Measurements from ENCODE around the gene DEAF1.

The DEAF1 gene

DNA sequence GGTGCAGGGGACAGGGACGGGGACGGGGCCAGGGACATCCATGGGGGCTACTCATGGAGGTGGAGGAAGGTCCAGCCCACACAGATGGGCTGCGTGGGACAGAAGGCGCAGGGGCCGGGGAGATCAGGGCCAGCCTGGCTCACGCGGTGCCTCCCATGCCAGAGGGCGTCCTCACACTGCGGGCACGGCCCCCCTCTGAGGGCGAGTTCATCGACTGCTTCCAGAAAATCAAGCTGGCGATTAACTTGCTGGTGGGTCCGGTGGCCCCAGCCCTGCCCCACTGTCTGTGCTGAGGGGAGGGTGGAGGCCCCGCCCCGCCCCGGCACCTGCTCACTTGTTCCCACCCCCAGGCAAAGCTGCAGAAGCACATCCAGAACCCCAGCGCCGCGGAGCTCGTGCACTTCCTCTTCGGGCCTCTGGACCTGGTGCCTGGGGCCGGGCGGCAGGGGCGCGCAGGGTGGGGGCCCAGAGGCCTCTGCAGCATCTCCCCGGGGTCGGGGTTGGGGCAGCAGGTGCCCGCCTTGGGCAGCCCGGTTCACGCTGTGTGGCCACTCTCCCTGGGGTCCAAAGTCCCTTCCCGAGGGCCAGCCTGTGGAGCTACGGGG is 26.8 kb upstream of the DEAF1 start:
- WGBS, 2 experiments, result 91% methylated on average over 33 of the region's 33 CpGs
- Histone ChIP-seq H3K4me1 (ENCODE audit: control insufficient read depth, insufficient read depth, low read length) (peaks cover 12% of the 10 kb centered on the region), H3K27ac (ENCODE audit: insufficient read depth, low read depth, low read length, poor library complexity, severe bottlenecking) (no peak overlapping the region), H3K4me3 (ENCODE audit: insufficient read depth, low read depth, low read length) (no peak overlapping the region), H3K9me3 (ENCODE audit: control insufficient read depth, low read length) (no peaks in the 10 kb centered on the region), H3K27me3 (ENCODE audit: control insufficient read depth, insufficient read depth, low read length, poor library complexity, severe bottlenecking) (peaks cover 41% of the 10 kb centered on the region), H3K36me3 (ENCODE audit: control insufficient read depth, insufficient read depth, low read length) (no peaks in the 10 kb centered on the region)

- Histone ChIP-seq H3K36me3 (ENCODE audit: control insufficient read depth, insufficient read depth, low read length) (no peaks in the 10 kb centered on the region), H3K27ac (ENCODE audit: insufficient read depth, low read depth, low read length, poor library complexity, severe bottlenecking) (no peak overlapping the region), H3K27me3 (ENCODE audit: control insufficient read depth, insufficient read depth, low read length, poor library complexity, severe bottlenecking) (peaks cover 35% of the 10 kb centered on the region), H3K4me3 (ENCODE audit: insufficient read depth, low read depth, low read length) (no peak overlapping the region), H3K4me1 (ENCODE audit: control insufficient read depth, insufficient read depth, low read length) (peaks cover 7% of the 10 kb centered on the region), H3K9me3 (ENCODE audit: control insufficient read depth, low read length) (no peaks in the 10 kb centered on the region)
- WGBS, 2 experiments, result 86 to 87% methylated on average over 28 of the region's 28 CpGs
These were observed 26.3 kb upstream of the DEAF1 start for GRCh38 chr11:721247-721740.

GRCh38 chr11:720642-721246 is 25.7 kb upstream of the DEAF1 start:
- Histone ChIP-seq H3K4me3 (ENCODE audit: insufficient read depth, low read depth, low read length) (no peak overlapping the region), H3K27me3 (ENCODE audit: control insufficient read depth, insufficient read depth, low read length, poor library complexity, severe bottlenecking) (peaks cover 30% of the 10 kb centered on the region), H3K4me1 (ENCODE audit: control insufficient read depth, insufficient read depth, low read length) (peaks cover 2% of the 10 kb centered on the region), H3K36me3 (ENCODE audit: control insufficient read depth, insufficient read depth, low read length) (no peaks in the 10 kb centered on the region), H3K9me3 (ENCODE audit: control insufficient read depth, low read length) (no peaks in the 10 kb centered on the region), H3K27ac (ENCODE audit: insufficient read depth, low read depth, low read length, poor library complexity, severe bottlenecking) (no peak overlapping the region)
- 38 to 39% methylated on average over 53 of the region's 53 CpGs for WGBS, 2 experiments

- H3K4me3 ChIP-seq (ENCODE audit: insufficient read depth, low read depth, low read length), result no peak overlapping the region
- H3K4me1 ChIP-seq (ENCODE audit: control insufficient read depth, insufficient read depth, low read length), result no peaks in the 10 kb centered on the region
- peaks cover 24% of the 10 kb centered on the region for H3K27me3 ChIP-seq (ENCODE audit: control insufficient read depth, insufficient read depth, low read length, poor library complexity, severe bottlenecking)
- no peaks in the 10 kb centered on the region for H3K9me3 ChIP-seq (ENCODE audit: control insufficient read depth, low read length)
- H3K27ac ChIP-seq (ENCODE audit: insufficient read depth, low read depth, low read length, poor library complexity, severe bottlenecking), result no peak overlapping the region
- no peaks in the 10 kb centered on the region for H3K36me3 ChIP-seq (ENCODE audit: control insufficient read depth, insufficient read depth, low read length)
- 90 to 93% methylated on average over 35 of the region's 35 CpGs for WGBS, 2 experiments
These were observed 25.1 kb upstream of the DEAF1 start for GRCh38 chr11:720017-720641.

- no peaks in the 10 kb centered on the region for H3K9me3 ChIP-seq (ENCODE audit: control insufficient read depth, low read length)
- no peak overlapping the region for H3K4me3 ChIP-seq (ENCODE audit: insufficient read depth, low read depth, low read length)
- no peaks in the 10 kb centered on the region for H3K4me1 ChIP-seq (ENCODE audit: control insufficient read depth, insufficient read depth, low read length)
- H3K27ac ChIP-seq (ENCODE audit: insufficient read depth, low read depth, low read length, poor library complexity, severe bottlenecking), result no peak overlapping the region
- H3K36me3 ChIP-seq (ENCODE audit: control insufficient read depth, insufficient read depth, low read length), result no peaks in the 10 kb centered on the region
- 93 to 94% methylated on average over 34 of the region's 34 CpGs for WGBS, 2 experiments
- peaks cover 18% of the 10 kb centered on the region for H3K27me3 ChIP-seq (ENCODE audit: control insufficient read depth, insufficient read depth, low read length, poor library complexity, severe bottlenecking)
These were observed 24.4 kb upstream of the DEAF1 start for GRCh38 chr11:719214-720016.

GRCh38 chr11:714436-714835 is 19.4 kb upstream of the DEAF1 start:
- Histone ChIP-seq H3K36me3 (ENCODE audit: control insufficient read depth, insufficient read depth, low read length) (no peaks in the 10 kb centered on the region), H3K9me3 (ENCODE audit: control insufficient read depth, low read length) (no peaks in the 10 kb centered on the region), H3K4me3 (ENCODE audit: insufficient read depth, low read depth, low read length) (no peak overlapping the region), H3K27me3 (ENCODE audit: control insufficient read depth, insufficient read depth, low read length, poor library complexity, severe bottlenecking) (peaks cover under 1% of the 10 kb centered on the region), H3K4me1 (ENCODE audit: control insufficient read depth, insufficient read depth, low read length) (peaks cover 6% of the 10 kb centered on the region), H3K27ac (ENCODE audit: insufficient read depth, low read depth, low read length, poor library complexity, severe bottlenecking) (no peak overlapping the region)
- 94 to 95% methylated on average over 5 of the region's 6 CpGs for WGBS, 2 experiments

- Histone ChIP-seq H3K27me3 (ENCODE audit: control insufficient read depth, insufficient read depth, low read length, poor library complexity, severe bottlenecking) (peaks cover 26% of the 10 kb centered on the region), H3K4me3 (ENCODE audit: insufficient read depth, low read depth, low read length) (no peak overlapping the region), H3K27ac (ENCODE audit: insufficient read depth, low read depth, low read length, poor library complexity, severe bottlenecking) (no peak overlapping the region), H3K4me1 (ENCODE audit: control insufficient read depth, insufficient read depth, low read length) (peaks cover 17% of the 10 kb centered on the region), H3K36me3 (ENCODE audit: control insufficient read depth, insufficient read depth, low read length) (no peaks in the 10 kb centered on the region), H3K9me3 (ENCODE audit: control insufficient read depth, low read length) (no peaks in the 10 kb centered on the region)
- 86% methylated on average over 27 of the region's 27 CpGs for WGBS, 2 experiments
These were observed 14.3 kb upstream of the DEAF1 start for GRCh38 chr11:709109-709997.

- WGBS, 2 experiments, result 93 to 94% methylated on average over 6 to 7 of the region's 7 CpGs
- Histone ChIP-seq H3K27me3 (ENCODE audit: control insufficient read depth, insufficient read depth, low read length, poor library complexity, severe bottlenecking) (peaks cover 26% of the 10 kb centered on the region), H3K36me3 (ENCODE audit: control insufficient read depth, insufficient read depth, low read length) (no peaks in the 10 kb centered on the region), H3K9me3 (ENCODE audit: control insufficient read depth, low read length) (no peaks in the 10 kb centered on the region), H3K4me1 (ENCODE audit: control insufficient read depth, insufficient read depth, low read length) (peaks cover 17% of the 10 kb centered on the region), H3K4me3 (ENCODE audit: insufficient read depth, low read depth, low read length) (no peak overlapping the region), H3K27ac (ENCODE audit: insufficient read depth, low read depth, low read length, poor library complexity, severe bottlenecking) (no peak overlapping the region)
These were observed 13.5 kb upstream of the DEAF1 start for GRCh38 chr11:708511-708910.

DNA sequence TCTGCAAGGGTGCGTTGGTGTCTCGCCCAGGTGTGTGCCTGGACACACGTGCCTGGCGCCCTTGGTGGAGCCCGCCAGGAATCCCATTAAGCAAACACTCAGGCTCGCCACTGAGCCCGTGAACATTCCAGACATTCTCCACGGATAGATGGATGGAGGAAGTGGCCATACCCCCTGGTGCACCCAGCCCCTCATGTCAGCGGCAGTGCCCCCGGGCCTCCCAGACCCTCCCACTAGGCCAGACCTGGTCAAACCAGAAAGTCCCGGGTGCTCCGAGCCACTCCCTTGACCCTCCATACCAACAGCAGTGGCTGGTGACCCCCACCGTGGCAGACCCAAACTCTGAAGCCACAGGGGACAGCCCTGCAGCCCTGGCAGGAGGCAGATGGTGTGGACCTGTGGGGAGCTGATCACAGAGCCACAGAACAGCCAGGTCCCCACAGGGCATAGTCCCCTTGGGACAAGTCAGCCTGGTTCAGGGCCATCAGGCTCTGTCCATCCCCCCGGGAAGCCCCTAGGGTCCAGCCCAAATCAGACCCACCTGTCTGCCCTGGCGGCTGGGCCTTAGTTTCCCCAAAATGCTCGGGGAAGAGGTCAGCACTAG is 12.9 kb upstream of the DEAF1 start:
- Histone ChIP-seq H3K4me1 (ENCODE audit: control insufficient read depth, insufficient read depth, low read length) (peaks cover 17% of the 10 kb centered on the region), H3K9me3 (ENCODE audit: control insufficient read depth, low read length) (no peaks in the 10 kb centered on the region), H3K27ac (ENCODE audit: insufficient read depth, low read depth, low read length, poor library complexity, severe bottlenecking) (no peak overlapping the region), H3K4me3 (ENCODE audit: insufficient read depth, low read depth, low read length) (no peak overlapping the region), H3K36me3 (ENCODE audit: control insufficient read depth, insufficient read depth, low read length) (no peaks in the 10 kb centered on the region), H3K27me3 (ENCODE audit: control insufficient read depth, insufficient read depth, low read length, poor library complexity, severe bottlenecking) (peaks cover 26% of the 10 kb centered on the region)
- 84 to 86% methylated on average over 16 of the region's 16 CpGs for WGBS, 2 experiments

All from ectodermal cell (in vitro differentiated cells).